HG03280 (cell line): ENCODE data around the gene CLSTN1.
A peak's percentile ranks its signal among the peaks of the same experiment; 100 is the strongest.

Source experiments
- ATAC-seq: cut with Tn5 transposase; IDR thresholded peaks from one replicate; pipeline ENCODE4 v1.9.1; 2021; ENCODE audit warnings: mild to moderate bottlenecking, moderate library complexity; ENCODE audit not compliant: unreplicated experiment

The CLSTN1 gene

DNA sequence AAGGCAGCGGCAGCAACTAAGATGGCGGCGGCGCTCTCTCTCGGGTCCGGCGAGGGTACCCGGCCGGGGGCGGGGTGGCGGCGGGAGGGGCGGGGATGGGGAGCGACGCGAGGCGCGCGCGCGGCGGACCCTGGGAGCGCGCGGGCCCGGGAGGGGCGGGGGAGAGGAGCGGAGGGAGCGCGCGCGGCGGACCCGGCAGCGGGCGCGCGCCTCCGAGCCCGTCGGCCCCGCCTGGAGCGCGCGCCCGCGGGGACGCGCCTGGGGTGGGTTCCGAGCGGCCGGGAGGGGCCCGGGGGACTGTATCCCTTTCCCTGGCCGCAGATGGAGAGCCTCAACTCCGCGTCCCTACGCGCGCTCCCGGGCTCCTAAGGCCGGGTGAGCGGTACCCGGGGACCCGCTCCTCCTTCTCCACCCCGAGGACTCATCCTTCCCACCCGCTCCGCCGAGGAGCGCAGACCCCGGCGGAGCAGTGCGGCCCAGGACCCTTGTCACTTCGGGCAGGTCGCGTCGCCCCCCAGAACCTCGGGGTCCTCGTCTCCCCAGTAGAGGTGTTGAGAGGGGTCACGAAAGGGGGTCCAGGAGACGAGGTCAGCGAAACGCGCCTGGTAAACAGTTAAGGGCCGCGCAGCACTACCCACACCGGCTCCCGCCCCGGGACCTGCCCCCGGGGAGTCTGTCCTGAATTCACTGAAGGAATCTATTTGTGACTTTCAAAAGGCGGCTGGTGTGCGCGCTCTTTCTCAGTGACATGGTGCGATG lies at the start of gene CLSTN1:
TSS of gene CLSTN1 (minus strand) at position 23 of the 759 bp plus-strand sequence. CDS start 232 bp downstream, outside the sequence.
- peak; percentile 62 for ATAC-seq

DNA sequence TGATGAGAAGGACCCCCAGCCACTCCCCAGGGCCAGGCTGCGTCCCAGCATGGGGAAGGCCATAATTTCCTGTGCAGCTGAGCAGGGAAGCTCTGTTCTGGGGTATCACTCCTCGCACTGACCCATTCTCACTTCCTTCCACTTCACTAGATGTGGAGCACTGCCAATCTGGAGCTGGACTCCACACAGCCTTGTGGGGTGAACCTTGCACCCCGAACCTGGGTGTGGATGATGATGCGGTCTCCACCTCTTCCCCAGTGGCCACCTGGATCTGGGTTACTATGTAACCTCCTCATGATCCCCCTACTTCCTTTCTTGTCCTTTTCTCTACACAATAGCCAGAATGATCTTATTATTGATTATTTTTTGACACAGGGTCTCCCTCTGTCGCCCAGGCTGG lies 49.6 kb upstream of the CLSTN1 start:
- no peak for ATAC-seq

DNA sequence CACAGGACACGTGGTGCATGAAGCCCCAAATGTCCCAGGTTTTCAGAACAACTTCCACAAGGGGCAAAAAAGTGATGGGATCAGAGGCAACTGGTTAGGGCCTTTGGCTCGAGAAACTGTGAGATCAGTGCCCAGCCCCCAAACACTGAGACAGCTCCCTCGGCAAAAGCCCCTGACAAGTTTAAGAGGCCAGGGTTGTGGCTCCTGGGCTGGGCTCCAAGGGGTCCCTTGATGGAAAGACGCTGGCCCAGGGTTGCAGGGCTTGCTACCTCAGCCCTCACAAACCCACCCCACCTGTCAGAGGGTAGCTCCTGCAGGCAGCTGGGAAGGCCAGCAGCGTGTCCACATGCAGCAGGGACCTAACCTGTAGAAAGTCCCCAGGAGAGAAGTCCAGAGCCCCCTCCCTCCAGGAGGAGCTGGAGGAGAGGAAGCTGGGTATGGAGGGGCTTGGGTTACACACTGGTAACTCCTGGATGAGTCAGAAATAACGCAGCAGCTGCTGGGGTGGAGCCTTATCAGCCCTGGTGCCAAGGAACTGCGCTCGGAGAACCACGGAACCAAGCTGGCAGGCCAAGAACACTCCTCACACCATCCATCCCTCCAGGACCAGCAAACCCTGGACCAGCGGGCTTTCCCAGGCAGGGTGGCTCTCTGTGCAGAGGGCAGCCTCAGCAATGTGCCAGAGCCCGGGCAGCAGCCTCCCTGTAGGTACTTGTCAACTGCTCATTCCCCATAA lies 48.8 kb upstream of the CLSTN1 start:
- no peak for ATAC-seq

DNA sequence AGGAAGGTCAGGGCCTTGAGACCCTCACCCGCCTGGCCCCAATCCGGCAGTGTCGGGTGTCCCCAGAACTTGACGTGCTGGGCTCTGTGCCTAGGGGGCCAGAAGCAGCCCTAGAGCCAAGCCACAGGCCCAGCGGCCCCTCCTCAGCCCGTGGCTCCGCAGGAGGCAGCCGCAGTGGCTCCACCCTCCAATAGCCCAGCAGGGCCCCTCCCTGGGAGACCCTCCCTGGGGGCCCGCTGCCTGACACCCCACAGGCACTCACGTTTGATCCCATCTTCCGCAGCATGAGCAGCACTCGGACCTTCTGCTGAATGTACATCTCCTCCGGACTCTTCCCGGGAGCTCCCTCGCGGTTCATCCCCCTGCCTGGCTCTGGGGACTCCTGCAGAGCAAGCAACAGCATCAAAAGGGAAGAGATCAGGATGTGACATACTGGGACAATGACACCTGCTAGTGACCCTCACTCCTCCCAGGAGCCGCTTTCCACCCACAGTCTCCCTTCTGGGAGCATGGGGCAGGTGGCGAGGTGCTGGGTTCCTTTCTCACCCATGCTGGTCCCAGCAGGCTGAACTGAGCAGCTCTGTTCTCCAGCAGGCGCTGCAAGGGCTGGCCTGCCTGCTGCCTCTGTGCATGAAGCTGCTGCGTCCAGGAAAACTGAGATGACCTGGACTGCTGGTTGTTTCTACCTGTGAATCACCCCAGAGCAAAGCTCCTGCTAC lies 48.1 kb upstream of the CLSTN1 start:
- ATAC-seq = no peak

DNA sequence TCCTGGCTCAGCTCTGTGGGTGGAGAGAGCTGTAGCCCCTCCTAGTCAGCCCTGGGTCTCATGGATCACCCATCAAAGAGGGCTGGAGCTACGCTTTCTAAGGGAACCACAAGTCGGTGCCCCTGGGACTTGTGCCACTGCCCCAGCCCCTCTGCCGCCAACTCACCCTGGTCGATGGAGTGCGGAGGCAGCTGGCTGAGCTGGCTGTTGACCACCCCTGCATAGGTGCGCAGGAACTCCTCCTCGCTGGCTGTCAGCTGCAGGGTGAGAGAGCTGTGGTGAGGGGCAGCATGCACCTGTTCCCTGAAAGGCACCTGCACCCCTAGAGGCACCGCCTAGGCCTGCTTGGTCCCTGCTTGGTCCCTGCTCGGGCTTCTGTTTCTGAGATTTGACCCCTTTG lies 47.3 kb upstream of the CLSTN1 start:
- ATAC-seq = no peak

DNA sequence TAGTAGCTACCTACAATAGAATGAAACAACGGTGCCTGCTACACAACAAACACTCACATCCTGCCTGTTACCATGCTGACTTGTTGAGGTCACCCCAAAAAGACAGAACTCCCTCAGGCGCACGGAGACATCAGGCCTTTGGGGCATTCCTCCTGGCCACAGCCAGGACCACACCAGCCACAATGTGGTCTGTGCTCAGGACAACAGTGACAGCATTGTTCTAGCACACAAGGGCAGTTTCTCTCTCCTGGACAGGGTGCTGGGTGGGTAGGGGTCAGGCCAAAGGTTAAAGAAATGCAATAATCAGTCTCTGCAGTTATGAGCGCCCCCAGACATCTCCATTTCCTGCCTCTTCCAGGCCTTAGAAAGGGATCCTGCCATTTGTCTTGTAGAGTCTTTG lies 46.8 kb upstream of the CLSTN1 start:
- ATAC-seq = no peak

DNA sequence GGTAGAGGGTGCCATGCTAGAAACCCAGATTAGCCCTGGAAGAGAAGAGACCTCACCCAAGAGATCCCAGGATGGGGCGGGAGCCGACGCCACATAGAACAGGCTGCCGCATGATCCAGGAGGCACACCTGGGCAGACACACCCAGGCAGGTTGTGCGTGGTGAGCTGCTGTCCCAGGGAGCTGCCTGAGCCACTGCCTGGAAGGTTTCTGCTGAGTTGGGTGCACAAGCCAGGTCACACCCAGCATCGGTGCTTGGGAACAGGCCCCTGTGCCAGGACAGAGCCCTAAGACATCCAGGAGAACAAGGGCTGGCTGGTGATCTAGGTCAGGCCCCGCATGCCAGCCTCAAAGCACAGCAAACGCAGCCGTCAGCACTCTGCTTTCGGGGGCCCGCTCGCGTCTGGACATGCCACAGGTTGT lies 46.1 kb upstream of the CLSTN1 start:
- ATAC-seq = no peak

DNA sequence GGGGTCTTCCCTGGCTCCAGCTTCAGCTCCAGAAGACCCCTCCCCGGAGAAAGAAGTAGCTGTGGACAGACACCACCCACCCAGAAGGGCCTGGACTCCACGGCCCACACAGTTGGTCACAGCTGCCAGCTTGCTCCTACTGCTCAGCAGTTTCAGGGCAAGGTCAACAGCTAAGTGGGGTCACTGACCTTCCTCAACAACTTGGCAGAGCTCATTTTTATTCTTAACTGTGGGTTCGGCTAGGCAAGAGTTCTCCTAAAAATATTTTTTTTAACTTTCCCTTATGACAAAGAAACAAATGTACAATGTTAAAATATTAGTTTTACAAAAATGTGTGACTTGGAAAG lies 44.5 kb upstream of the CLSTN1 start:
- no peak for ATAC-seq

DNA sequence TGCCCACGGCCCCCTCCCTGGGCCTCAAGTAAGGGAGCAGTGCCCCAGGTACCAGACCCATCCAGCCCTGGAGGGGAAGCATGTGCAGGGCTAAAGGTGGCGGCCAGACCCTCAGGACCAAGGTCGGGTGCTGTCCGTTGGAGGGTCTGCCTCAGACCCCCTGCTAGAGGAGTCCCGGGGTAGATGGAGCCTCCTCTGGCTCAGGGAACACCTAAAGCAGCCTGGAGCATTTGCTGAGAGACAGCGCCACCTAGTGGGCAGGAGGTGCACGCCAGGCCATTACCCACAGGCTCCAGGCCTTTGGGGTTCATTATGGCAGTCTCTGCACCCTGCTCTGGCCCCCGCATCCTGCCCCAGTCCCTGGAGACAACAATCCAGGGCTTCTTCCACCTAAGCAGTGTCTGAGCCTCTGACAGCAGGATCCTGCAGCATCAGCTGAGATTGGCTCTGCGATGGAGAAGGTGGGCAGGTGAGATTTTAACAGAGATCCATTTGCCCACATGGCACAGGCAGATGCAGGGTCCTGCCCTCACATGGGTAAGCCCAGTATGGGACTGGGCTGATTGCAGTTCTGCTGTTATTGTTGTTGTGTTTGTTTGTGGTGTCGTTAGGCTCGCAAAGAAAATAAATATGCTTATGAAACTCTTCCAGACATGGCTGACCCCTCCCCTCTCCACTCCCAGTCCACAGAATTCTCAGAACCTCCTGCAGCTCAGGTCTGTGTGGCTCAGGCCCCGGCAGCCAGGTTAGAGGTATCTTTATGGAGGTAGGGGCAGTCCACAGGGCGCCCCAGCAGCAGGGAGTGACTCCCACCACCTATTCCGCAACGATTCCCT lies 43.9 kb upstream of the CLSTN1 start:
- ATAC-seq = peak; percentile 58

DNA sequence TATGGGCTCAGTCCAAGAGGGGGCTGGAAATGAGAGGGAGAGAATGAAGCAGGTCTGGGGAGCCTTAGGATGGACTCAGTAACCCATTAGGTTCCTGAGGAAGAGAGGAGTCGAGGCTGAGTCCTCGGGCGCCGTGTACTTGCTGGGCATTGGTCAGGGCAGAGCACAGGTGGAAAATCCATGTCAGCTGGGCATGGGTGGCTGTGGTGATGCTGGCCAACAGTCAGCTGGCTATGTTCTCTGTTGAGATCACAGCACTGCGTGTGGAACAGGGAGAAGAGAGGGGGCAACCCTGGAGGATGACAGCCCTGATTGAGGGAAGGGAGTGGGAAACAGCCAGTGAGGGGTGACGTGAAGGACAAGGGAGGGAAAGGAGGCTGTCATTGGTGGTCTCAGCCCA lies 43.1 kb upstream of the CLSTN1 start:
- ATAC-seq = no peak

DNA sequence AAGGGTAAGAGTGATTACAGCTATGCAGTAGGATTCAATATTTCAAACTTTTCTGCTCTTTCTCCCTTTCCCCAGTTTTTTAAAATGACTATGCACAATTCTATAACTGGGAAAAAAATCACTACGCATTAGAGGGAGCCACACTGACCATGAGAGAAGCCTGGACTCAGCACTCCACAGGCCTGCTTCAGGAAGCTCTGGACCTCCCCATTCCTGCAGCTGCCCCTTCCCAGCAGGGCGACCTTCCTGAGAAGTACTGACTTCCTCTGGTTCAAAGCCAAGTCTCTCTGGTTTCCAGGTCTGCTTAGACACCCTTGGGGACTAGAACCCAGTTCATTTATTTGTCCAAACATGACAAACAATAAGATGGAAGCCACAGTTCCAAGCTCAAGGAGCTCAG lies 42.0 kb upstream of the CLSTN1 start:
- ATAC-seq = no peak

DNA sequence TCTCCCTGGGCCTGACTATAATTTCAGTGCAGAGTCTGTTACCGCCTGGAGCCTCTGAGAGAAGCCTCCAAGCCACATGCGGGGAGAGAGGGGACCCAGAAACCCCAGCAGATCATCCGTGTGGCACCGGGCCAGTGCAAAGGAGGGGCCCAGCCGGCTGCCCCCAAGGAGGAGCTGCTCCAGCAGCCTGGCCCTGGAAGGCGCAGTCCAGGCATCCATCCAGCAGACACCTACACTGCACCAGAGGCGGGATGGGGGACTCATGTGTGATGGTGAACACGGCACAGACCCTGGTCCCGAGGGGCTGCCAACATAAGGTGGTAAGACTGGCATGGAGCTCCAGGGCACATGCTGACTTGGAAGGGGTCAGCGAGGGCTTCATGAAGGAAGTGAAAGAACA lies 39.6 kb upstream of the CLSTN1 start:
- ATAC-seq = no peak

DNA sequence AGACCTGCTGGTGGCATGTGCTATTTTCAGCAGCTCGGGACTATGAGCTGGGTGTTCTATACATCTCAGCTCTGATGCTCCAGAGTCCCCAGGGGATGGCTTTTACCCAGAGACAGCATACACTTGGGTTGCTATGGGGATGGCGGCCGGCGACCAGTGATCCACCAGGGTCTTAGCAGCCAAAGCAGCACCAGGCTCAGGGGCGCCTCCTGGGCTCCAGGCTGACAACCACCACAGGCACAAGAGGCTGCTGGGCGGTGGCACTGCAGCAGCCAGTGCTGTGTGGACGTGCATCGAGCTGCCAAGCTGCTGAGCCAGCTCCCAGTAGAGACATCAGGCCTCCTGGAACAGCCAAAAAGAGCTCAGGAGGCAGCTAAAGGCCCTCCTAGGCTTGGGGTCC lies 37.6 kb upstream of the CLSTN1 start:
- no peak for ATAC-seq

DNA sequence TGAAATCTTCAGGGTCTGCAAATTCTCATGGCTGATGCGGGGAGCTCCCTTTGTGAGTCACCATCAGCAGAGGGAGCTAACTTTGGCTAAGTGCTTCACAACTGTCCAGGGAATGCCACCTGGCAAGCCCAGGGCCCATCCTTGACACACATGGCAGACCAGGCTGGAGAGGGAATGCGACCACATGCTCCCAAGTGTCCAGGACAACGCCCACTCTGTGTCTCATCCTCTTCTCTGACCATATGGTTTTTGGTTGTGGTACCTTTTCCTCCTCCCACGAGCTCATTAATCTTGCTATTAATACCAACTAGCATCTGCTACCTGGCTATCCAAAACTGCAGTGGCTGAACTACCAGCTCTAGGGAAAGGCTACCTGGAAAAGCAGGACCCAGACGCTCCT lies 37.1 kb upstream of the CLSTN1 start:
- ATAC-seq = no peak

DNA sequence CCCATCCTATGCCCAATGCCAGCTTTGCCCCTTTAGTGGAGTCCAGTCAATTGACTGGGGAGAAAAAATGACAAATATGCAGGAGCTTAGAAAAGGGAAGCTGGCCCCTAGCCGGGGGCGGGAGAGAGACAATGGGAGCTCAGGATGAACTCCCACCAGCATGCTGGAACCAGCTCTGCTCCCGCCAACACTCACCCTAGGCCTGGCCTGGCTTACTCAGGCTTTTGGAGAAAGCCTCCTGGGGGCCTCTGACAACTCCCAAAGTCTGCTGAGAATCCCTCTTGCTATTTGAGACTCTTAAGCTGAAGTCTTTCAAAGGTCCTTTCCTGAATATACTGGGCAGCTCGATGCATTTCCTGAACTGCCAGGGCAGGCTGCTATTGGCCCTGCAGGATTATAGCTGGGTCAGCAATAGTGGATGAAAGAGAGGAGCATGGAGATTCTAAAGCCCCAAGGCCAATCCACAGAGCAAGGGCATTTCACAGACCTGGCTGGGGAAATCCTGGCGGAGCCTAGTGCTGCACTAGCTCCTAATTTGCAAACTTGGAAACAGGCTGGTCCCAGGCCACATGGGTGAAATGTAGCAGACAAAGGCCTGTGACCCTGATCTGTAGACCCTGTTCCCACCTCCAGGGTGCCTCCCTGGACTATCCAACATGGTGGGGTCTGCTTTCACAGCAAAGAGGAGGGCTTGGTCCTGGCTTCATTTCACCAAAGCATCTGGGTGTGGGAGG lies 35.7 kb upstream of the CLSTN1 start:
- ATAC-seq = no peak

DNA sequence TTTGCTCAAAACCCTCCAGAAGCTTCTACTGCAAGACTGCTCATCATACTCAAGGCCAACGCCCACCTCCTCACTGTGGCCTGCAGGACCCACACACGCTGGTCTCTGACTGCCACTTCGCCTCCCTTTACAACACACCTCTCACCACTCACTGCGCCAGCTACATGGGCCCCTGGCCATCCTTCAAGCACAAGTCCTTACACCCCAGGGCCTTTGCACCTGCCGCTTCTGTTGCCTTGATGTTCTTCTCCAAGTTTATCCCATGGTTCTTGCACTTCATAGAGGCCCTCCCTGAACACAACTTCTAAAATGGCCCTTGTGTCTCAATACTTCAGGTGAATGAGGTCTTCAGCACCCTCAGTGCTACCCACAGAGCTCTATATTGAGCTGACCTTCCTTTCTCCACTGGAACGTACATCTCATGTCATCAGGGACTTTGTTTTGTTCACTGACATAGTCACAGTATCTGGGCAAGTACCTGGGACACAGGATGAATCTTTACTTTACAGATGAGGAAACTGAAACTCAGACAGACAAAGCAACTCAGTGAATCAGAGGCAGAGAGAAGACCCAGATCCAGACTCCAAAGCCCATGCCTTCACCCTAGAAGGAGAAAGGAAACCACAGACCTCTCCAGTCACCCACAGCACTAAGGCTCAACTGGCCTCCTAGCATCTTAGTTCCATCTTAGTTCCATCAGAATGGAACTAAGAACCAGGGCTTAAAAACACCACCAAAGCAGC lies 34.7 kb upstream of the CLSTN1 start:
- ATAC-seq = no peak

DNA sequence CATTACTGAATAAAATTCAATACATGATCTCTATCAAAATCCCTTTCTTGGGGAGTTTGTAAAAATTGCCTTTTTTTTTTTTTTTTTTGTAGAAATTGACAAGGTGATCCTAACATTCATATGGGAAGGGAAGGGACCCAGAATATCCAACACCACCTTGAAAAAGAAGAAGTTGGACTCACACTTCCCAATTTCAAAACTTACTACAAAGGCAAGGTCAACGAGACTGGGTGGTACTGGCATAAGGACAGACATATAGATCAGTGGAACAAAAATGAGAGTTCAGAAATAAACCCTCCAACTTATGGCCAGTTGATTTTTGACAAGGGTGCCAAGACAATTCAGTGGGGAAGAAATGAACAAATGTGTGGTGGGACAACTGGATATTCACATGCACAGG lies 31.4 kb upstream of the CLSTN1 start:
- no peak for ATAC-seq

DNA sequence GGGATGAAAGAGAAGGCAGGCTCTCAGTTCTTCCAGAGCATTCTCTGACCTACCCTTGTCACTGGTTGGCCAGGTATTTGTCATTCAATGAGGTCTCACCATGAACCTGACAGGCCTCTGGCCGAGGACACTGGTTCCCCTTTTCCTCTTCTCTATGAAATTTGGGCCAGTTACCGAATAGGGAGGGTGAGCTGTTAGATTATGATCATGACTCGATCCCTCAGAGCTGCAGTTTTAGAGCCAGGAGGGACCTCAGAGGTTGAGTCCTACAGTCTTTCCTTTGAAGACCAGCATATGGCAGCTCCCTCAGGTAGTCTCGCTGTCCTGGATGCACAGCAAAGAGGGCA lies 29.5 kb upstream of the CLSTN1 start:
- no peak for ATAC-seq

DNA sequence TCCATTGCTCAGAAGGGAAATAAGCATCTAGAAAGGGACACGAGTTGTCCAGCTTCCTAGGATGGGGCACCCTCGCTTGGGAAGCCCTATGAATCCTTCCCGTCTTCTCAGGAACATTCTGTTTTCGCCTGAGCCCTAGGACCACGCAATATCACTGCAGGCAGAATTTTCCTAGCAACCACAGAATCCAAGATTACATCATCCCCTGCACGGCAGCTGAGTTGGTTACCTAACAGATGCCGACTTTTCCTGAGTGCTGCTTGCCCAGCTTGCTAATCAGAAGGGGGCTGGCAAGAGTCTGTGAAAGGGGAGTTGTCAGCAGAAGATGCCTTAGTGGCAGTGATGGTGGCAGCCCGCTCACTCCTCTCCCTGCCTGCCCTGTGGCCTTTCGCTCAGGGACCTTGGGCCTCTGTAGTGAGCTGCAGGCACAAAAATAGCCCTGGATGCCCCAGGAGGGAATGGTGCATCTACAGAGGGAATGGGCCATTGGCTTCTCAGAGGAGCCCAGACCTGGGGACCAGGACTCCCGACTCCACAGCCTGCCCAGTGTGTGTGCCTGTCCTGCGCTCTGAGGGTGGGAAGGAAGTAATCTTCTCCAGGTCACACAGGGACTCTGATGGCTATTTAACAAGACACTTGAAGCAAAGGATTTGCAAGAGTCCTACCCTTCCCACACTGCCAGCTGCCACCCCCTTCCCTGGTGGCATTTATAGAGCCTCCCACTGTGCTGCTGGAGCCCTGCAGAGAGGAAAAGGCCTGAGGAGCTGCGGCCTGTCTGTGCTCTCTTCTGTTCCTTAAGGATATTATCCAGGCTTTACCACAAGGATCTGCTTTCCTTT lies 28.9 kb upstream of the CLSTN1 start:
- ATAC-seq = no peak
